Chondrocyte (in vitro differentiated cells): ENCODE results near the gene CEP70. TPM values are rescaled to one million over a fixed set of nuclear protein-coding genes. Genes with fewer than 3 reads are reported as not detected.

Experiments
- DNase-seq: peaks from one replicate; pipeline ENCODE4 v3.0.0; 2021; ENCODE audit warnings: mixed read lengths, low spot score
- H3K27ac Mint-ChIP-seq: one replicate; pipeline ENCODE4 v1.8.0; 2021; ENCODE audit warnings: mild to moderate bottlenecking, moderate library complexity, mixed read lengths; ENCODE audit not compliant: unreplicated experiment
- H3K27me3 Mint-ChIP-seq: 2 replicates; pipeline ENCODE4 v1.8.0; 2021; ENCODE audit warnings: low read depth, mixed read lengths
- H3K36me3 Mint-ChIP-seq: 2 replicates; pipeline ENCODE4 v1.8.0; 2021; ENCODE audit warnings: low read depth, mixed read lengths
- H3K4me1 Mint-ChIP-seq: 2 replicates; pipeline ENCODE4 v1.8.0; 2021; ENCODE audit warnings: low read depth, mild to moderate bottlenecking, mixed read lengths
- H3K4me3 Mint-ChIP-seq: one replicate; pipeline ENCODE4 v1.8.0; 2021; ENCODE audit warnings: mild to moderate bottlenecking, moderate library complexity, mixed read lengths; ENCODE audit not compliant: unreplicated experiment
- H3K9me3 Mint-ChIP-seq: 2 replicates; pipeline ENCODE4 v1.8.0; 2021; ENCODE audit warnings: low read depth, mixed read lengths
- CTCF ChIP-seq: fragments of 200-600 bp; sonication (generic); IDR thresholded peaks from 2 replicates; pipeline ENCODE4 v1.5.0; 2021; ENCODE audit warnings: antibody characterized with exemption, mild to moderate bottlenecking, moderate library complexity
- total RNA-seq: library from RNA; stranded (reverse); gene quantifications from 3 replicates; pipeline ENCODE4 v1.2.1, GENCODE V29; 2021

The CEP70 gene
- total RNA-seq, 1 donor from 2014 or later, result 12.9 TPM

DNA sequence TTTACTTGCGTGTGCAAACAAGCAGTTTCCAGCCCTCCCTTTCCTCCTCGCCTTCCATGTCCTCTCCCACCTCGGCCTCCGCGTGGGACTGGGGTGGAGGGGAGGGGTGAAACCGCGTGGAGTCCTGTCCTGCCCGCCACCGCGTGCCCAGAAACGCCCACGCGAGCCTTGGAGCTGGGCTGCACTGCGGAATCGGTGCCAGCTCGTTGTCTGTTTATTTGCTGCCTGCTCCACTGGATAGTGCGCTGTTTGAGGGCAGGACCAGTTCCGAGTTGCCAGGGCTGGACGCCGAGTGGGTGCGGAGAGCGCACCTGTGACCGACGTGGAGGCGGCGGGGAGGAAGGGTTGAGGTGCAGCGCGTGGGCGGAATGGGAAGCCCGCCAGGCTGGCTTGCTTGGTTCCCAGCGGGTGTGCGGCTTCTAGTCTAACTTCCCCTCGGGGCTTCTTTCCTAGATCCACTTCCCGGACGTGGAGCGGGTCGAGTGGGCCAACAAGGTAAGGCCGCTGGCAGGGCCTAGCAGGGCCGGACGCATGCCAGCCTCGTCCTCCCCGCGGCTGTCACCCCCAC, 142.4 kb downstream of the CEP70 start:
- Mint-ChIP-seq H3K27ac (no peak overlapping the region), H3K36me3 (no peaks in the 10 kb centered on the region), H3K9me3 (no peaks in the 10 kb centered on the region), H3K4me1 (peaks cover 5% of the 10 kb centered on the region), H3K27me3 (peaks cover 7% of the 10 kb centered on the region), H3K4me3 (no peak overlapping the region)
- no peak for TF ChIP-seq CTCF
- DNase-seq, result peak; percentile 74

DNA sequence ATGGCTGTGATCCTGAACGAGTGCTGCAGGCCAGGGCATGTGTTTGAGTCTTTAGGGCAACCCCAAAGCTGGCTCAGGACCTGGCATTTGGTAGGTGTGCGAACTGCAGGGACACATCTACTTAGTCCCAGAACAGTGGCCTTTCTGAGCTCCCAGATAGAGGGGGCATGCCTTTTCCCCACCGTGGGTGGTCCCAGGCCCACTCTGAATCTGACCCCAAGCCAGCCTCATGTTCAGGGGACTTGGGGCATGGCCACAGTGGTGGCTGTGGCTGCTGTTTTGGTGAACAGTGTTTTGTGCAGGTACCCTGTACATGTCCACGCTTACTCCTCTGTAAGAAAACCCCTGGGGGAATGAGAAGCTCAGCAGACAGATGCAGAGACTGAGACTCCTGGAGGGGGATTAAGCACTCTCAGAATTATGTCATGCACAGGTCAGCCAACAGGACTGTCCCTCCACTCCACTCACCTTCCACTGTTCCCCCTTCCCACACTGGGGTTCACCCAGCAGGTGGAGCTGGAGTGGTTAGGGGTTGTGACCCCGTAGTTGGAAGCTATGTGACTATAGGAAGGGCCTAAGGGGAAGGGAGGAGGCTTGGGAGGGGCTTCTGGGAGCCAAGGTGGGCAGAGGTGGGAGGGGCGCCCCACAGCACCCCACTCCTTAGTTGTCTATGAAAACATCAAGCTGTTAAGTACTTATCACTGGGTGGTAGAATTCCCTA, 143.2 kb downstream of the CEP70 start:
- Mint-ChIP-seq H3K4me1 (no peaks in the 10 kb centered on the region), H3K27me3 (peaks cover 7% of the 10 kb centered on the region), H3K9me3 (no peaks in the 10 kb centered on the region), H3K27ac (no peak overlapping the region), H3K36me3 (no peaks in the 10 kb centered on the region), H3K4me3 (no peak overlapping the region)
- no peak for DNase-seq
- TF ChIP-seq CTCF, result no peak

DNA sequence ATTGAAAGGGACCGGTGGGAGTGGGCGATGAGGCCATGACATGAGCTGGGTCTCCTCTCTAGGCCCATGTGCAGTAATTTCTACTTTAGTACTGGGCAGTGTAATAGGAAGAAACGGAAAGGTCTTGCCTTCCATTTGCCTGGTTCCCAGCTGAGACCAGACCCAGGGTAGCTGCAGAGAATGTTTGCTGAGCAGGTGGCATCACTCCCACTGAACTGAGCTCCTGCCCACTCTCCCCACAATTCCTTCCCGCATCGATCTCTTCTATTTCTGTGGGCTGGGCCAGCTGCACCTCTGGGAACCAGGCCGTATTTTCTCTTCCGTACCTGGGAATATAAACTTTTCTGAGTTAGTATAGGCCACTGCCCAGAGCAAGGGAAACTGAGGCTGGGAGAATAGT, 143.9 kb downstream of the CEP70 start:
- Mint-ChIP-seq H3K36me3 (no peaks in the 10 kb centered on the region), H3K27me3 (peaks cover 4% of the 10 kb centered on the region), H3K27ac (no peak overlapping the region), H3K4me1 (no peaks in the 10 kb centered on the region), H3K9me3 (no peaks in the 10 kb centered on the region), H3K4me3 (no peak overlapping the region)
- TF ChIP-seq CTCF, result no peak
- no peak for DNase-seq

DNA sequence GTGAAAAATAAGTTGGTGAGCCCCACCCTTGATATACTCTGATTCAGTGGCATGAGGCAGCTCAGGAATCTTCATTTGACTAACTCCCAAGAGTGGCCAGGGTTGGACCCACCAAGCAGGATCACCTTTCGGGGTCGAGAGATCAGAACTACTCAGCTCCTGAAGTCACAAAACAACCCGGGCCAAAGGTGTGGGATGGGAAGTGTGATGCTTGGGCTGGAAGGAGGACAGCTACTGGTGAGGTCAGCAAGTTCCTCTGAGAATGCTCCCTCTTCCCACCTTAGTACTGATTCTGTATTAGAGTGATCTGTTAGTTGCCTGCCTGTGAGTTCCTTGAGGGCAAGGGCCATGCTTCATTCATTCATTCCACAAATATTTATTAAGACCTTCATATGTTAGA, 144.6 kb downstream of the CEP70 start:
- TF ChIP-seq CTCF, result no peak
- Mint-ChIP-seq H3K9me3 (no peaks in the 10 kb centered on the region), H3K36me3 (no peaks in the 10 kb centered on the region), H3K27me3 (peaks cover 1% of the 10 kb centered on the region), H3K4me3 (no peak overlapping the region), H3K27ac (no peak overlapping the region), H3K4me1 (no peaks in the 10 kb centered on the region)
- DNase-seq, result no peak

DNA sequence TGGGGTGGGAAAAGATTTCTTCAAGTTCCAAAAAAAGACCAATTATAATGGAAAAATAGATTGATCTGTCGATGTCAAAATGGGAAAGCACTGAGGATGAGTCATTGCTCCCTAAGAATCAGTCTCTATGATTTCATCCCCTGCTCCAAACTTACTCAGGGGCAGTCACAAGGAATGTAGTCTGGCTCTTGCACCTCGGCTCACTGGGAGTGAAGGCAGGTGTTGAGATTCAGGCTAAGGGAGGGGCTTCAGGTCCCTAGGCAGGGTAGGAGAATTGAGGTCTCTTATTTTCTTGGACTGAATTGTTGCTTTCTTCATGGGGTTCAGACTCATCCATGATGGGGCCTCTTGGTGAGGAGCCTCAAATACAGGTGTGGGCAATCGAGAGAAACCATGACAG, 145.4 kb downstream of the CEP70 start:
- no peak overlapping the region for H3K4me3 Mint-ChIP-seq
- H3K27ac Mint-ChIP-seq, result no peak overlapping the region
- no peaks in the 10 kb centered on the region for H3K36me3 Mint-ChIP-seq
- H3K27me3 Mint-ChIP-seq, result peaks cover 1% of the 10 kb centered on the region
- H3K9me3 Mint-ChIP-seq, result no peaks in the 10 kb centered on the region
- H3K4me1 Mint-ChIP-seq, result no peaks in the 10 kb centered on the region
- no peak for TF ChIP-seq CTCF
- no peak for DNase-seq
